Body of pancreas (tissue), 4 donors: Measurements from ENCODE around the gene RNF130.

ENCODE experiments used
- CTCF ChIP-seq, 7 experiments: fragments of 450-650 bp in 4 of 7; fragments of 200-600 bp in 3 of 7; sonication (generic) in 3 of 7; IDR thresholded peaks; one replicate each; pipeline ENCODE4 v1.5.1; 2016 to 2019; ENCODE audit warnings: antibody characterized with exemption in 7 of 7
- POLR2A ChIP-seq, 3 donors: fragments of 450-650 bp; IDR thresholded peaks; one replicate each; pipeline ENCODE4 v1.6.1; 2016; ENCODE audit warnings: antibody characterized with exemption in 3 of 3, mild to moderate bottlenecking in 2 of 3

DNA sequence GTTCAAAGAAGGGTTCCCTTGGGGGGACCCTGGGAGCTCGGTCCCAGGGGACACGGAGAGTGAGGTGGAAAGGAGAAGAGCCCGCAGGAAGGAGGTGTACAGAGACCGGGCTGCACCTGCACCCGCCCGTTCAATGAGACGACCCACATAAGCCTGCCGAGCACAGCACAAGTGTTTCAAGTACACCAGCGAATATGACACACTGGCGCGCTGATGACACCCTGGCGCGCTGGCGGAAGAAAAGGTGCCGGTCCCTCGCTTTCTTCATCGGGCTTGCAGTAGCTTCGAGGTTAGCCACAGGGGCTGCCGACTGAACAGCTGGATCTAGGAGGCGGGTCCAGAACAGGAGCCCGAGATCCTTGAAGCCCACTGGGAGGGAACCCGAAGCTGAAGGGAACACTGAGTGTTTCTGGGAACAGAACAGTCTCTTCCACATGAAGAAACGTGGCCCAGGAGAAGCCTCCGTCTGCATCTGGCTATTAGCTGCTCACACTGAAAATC, 165.2 kb downstream of the RNF130 start:
- TF ChIP-seq POLR2A (IDR thresholded peaks at IDR 0.05) (no peak), CTCF (IDR thresholded peaks at IDR 0.05) (no peak)
